ENCODE measurements around the gene ZNF514. TPM values are rescaled to one million over a fixed set of nuclear protein-coding genes. Genes with fewer than 3 reads are reported as not detected.
A peak's percentile ranks its signal among the peaks of the same experiment; 100 is the strongest.
"Not testable (repeated sequence)": the region's sequence is repeated elsewhere in the genome, so short reads cannot be mapped to it uniquely, and the experiment has no call there.

ZNF514 gene
- polyA plus RNA-seq, 4 donors = 3.8 to 18.9 (median 7.3) TPM

DNA sequence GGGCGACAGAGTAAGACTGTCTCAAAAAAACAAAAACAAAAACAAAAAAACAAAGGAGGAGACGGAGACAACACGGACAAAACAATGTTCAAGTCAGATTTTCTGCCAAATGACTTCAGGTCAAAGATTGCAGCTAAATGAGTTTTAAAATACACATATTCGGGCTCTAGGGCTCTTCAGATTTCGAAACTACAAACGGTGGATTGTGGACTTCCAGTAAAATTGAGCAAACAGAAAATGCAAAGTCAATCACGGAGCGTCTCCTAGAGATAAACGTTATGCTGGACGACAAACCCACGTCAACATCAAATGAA is 38.6 kb downstream of the ZNF514 start:
- FAIRE-seq (no peak), DNase-seq (peak in 1 of 2 donors; percentile 55)
- 0 to 2% (median 1%) methylated on average over 11 of the region's 11 CpGs for WGBS, 3 donors
- Histone ChIP-seq H3K9me3 (ENCODE audit: control insufficient read depth in 2 of 2, insufficient read depth in 1 of 2, low read depth in 1 of 2, low read length in 1 of 2) (no peaks in the 10 kb centered on the region), H3K4me1 (ENCODE audit: control insufficient read depth in 3 of 3, insufficient read depth in 2 of 3, low read depth in 1 of 3, low read length in 2 of 3) (peaks cover 0 to 7% (median 0%) of the 10 kb centered on the region in 3 donors), H3K27ac (ENCODE audit: low read depth in 1 of 3, low read length in 2 of 3) (peak overlapping the region; percentile 87 to 100 (median 90)), H3K36me3 (ENCODE audit: control insufficient read depth in 3 of 3, insufficient read depth in 2 of 3, low read depth in 1 of 3, low read length in 3 of 3) (peaks cover 0 to 2% (median 0%) of the 10 kb centered on the region in 3 donors), H3K4me3 (ENCODE audit: low read depth in 1 of 3, low read length in 3 of 3) (peak overlapping the region; percentile 87 to 98 (median 96)), H3K27me3 (ENCODE audit: control insufficient read depth in 3 of 3, insufficient read depth in 3 of 3, low read length in 3 of 3) (no peaks in the 10 kb centered on the region)

DNA sequence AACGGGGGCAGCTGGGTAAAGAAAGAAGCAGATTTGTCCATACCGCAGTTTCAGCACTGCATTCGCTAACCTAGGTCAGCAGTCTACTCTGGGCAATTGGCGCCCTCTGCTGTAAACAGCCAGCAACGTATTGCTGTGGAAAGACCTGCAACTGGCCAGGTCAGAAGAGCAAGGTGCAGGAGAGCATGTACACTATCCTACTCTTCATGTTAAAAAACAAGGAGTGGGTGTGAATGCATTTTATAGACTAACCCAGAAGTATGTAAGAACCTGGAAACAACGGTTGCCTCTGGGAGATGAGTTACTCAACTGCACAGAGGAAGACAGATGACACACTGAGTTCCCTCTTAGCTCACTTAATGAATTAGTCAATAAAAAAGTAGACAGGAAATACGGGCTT is 44.2 kb downstream of the ZNF514 start:
- Histone ChIP-seq H3K4me1 (ENCODE audit: control insufficient read depth in 3 of 3, insufficient read depth in 2 of 3, low read depth in 1 of 3, low read length in 2 of 3) (peaks cover 0 to 5% (median 0%) of the 10 kb centered on the region in 3 donors), H3K4me3 (ENCODE audit: low read depth in 1 of 3, low read length in 3 of 3) (no peak overlapping the region), H3K27me3 (ENCODE audit: control insufficient read depth in 3 of 3, insufficient read depth in 3 of 3, low read length in 3 of 3) (no peaks in the 10 kb centered on the region), H3K27ac (ENCODE audit: low read depth in 1 of 3, low read length in 2 of 3) (no peak overlapping the region), H3K36me3 (ENCODE audit: control insufficient read depth in 3 of 3, insufficient read depth in 2 of 3, low read depth in 1 of 3, low read length in 3 of 3) (peaks cover 3 to 21% (median 5%) of the 10 kb centered on the region in 3 donors), H3K9me3 (ENCODE audit: control insufficient read depth in 2 of 2, insufficient read depth in 1 of 2, low read depth in 1 of 2, low read length in 1 of 2) (no peaks in the 10 kb centered on the region)
- 7 to 12% (median 10%) methylated on average over 7 of the region's 7 CpGs for WGBS, 3 donors
- peak; percentile 81 to 82 for DNase-seq
- FAIRE-seq = no peak

DNA sequence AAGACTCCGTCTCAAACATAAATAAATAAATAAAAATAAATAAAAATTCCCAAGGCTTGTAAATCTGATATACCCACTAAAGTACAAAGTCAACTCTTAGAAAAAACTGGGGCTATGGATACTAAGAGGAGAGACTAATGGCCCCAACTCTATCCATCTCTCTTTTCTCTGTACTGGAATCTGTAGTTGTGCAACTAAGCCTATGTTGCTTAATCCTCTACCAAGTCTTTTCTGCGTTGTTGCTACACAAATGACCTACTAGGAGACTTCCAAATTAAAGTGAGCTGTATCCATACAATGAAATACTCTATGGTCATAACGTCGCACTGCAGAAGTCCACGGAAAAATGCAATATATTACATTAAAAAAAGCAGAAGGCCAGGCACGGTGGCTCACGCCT is 46.2 kb downstream of the ZNF514 start:
- 94 to 96% (median 96%) methylated on average over 7 of the region's 7 CpGs for WGBS, 3 donors

GRCh38 chr2:95110395-95110794 is 49.3 kb downstream of the ZNF514 start:
- FAIRE-seq = no peak
- no peaks in the 10 kb centered on the region for H3K9me3 ChIP-seq (ENCODE audit: control insufficient read depth in 2 of 2, insufficient read depth in 1 of 2, low read depth in 1 of 2, low read length in 1 of 2)
- no peaks in the 10 kb centered on the region for H3K4me1 ChIP-seq (ENCODE audit: control insufficient read depth in 3 of 3, insufficient read depth in 2 of 3, low read depth in 1 of 3, low read length in 2 of 3)
- peaks cover 15 to 41% (median 32%) of the 10 kb centered on the region in 3 donors for H3K36me3 ChIP-seq (ENCODE audit: control insufficient read depth in 3 of 3, insufficient read depth in 2 of 3, low read depth in 1 of 3, low read length in 3 of 3)
- no peak for DNase-seq
- H3K4me3 ChIP-seq (ENCODE audit: low read depth in 1 of 3, low read length in 3 of 3) = no peak overlapping the region
- no peaks in the 10 kb centered on the region for H3K27me3 ChIP-seq (ENCODE audit: control insufficient read depth in 3 of 3, insufficient read depth in 3 of 3, low read length in 3 of 3)
- H3K27ac ChIP-seq (ENCODE audit: low read depth in 1 of 3, low read length in 2 of 3) = no peak overlapping the region

More for the DNA sequence above, 46.2 kb downstream of the ZNF514 start:
- DNase-seq (no peak), FAIRE-seq (no peak)
- Histone ChIP-seq H3K27me3 (ENCODE audit: control insufficient read depth in 3 of 3, insufficient read depth in 3 of 3, low read length in 3 of 3) (no peaks in the 10 kb centered on the region), H3K36me3 (ENCODE audit: control insufficient read depth in 3 of 3, insufficient read depth in 2 of 3, low read depth in 1 of 3, low read length in 3 of 3) (peaks cover 9 to 22% (median 17%) of the 10 kb centered on the region in 3 donors), H3K27ac (ENCODE audit: low read depth in 1 of 3, low read length in 2 of 3) (no peak overlapping the region), H3K4me1 (ENCODE audit: control insufficient read depth in 3 of 3, insufficient read depth in 2 of 3, low read depth in 1 of 3, low read length in 2 of 3) (no peaks in the 10 kb centered on the region), H3K4me3 (ENCODE audit: low read depth in 1 of 3, low read length in 3 of 3) (no peak overlapping the region), H3K9me3 (ENCODE audit: control insufficient read depth in 2 of 2, insufficient read depth in 1 of 2, low read depth in 1 of 2, low read length in 1 of 2) (no peaks in the 10 kb centered on the region)

GRCh38 chr2:95109260-95109659 is 50.4 kb downstream of the ZNF514 start:
- DNase-seq (no peak), FAIRE-seq (no peak)
- Histone ChIP-seq H3K4me3 (ENCODE audit: low read depth in 1 of 3, low read length in 3 of 3) (no peak overlapping the region), H3K27me3 (ENCODE audit: control insufficient read depth in 3 of 3, insufficient read depth in 3 of 3, low read length in 3 of 3) (no peaks in the 10 kb centered on the region), H3K27ac (ENCODE audit: low read depth in 1 of 3, low read length in 2 of 3) (no peak overlapping the region), H3K36me3 (ENCODE audit: control insufficient read depth in 3 of 3, insufficient read depth in 2 of 3, low read depth in 1 of 3, low read length in 3 of 3) (peaks cover 20 to 46% (median 32%) of the 10 kb centered on the region in 3 donors), H3K9me3 (ENCODE audit: control insufficient read depth in 2 of 2, insufficient read depth in 1 of 2, low read depth in 1 of 2, low read length in 1 of 2) (no peaks in the 10 kb centered on the region), H3K4me1 (ENCODE audit: control insufficient read depth in 3 of 3, insufficient read depth in 2 of 3, low read depth in 1 of 3, low read length in 2 of 3) (no peaks in the 10 kb centered on the region)
- 84 to 89% (median 88%) methylated on average over 6 of the region's 6 CpGs for WGBS, 3 donors

DNA sequence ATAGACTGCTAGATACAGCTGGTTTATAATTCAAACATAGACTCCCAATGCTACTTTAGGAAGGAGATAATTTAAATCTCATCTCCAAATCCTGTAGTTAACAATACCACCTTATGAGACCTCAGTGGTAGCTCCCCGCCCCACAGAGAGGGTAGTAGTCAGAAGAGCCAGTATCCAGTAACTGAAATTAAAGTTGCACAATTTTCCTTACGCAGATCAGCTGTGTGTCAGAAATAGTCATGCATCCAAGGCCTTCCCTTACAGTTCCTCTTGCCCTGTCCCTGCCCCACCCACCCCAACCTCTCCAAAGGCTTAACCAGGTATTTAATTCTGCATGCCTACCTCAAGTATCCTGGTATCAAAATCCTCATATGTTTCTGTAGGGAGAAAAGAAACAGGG is 53.6 kb downstream of the ZNF514 start:
- Histone ChIP-seq H3K9me3 (ENCODE audit: control insufficient read depth in 2 of 2, insufficient read depth in 1 of 2, low read depth in 1 of 2, low read length in 1 of 2) (no peaks in the 10 kb centered on the region), H3K27me3 (ENCODE audit: control insufficient read depth in 3 of 3, insufficient read depth in 3 of 3, low read length in 3 of 3) (no peaks in the 10 kb centered on the region), H3K4me1 (ENCODE audit: control insufficient read depth in 3 of 3, insufficient read depth in 2 of 3, low read depth in 1 of 3, low read length in 2 of 3) (no peaks in the 10 kb centered on the region), H3K27ac (ENCODE audit: low read depth in 1 of 3, low read length in 2 of 3) (no peak overlapping the region), H3K36me3 (ENCODE audit: control insufficient read depth in 3 of 3, insufficient read depth in 2 of 3, low read depth in 1 of 3, low read length in 3 of 3) (peaks cover 17 to 53% (median 27%) of the 10 kb centered on the region in 3 donors), H3K4me3 (ENCODE audit: low read depth in 1 of 3, low read length in 3 of 3) (no peak overlapping the region)
- FAIRE-seq = no peak
- DNase-seq = no peak
- 90 to 98% (median 96%) methylated on average over 2 of the region's 2 CpGs for WGBS, 3 donors

DNA sequence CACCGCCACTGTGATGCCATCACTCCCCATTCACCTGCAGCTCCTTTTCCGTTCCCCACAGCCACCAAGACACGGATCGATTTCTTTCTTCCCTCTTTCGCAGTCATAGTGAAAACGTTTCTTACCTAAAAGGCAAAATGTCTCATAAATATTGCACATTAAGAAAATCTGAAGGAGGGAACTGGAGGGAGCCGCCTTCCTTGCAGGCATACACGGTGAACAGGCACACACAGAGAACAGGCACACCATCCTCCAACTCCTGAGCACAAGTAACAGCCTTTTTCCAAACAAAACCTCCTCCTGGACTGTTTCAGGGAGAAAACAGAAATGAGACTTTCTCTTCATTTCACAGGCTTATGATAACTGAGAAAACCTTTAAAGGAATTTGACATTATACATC is 55.0 kb downstream of the ZNF514 start:
- Histone ChIP-seq H3K4me1 (ENCODE audit: control insufficient read depth in 3 of 3, insufficient read depth in 2 of 3, low read depth in 1 of 3, low read length in 2 of 3) (no peaks in the 10 kb centered on the region), H3K27me3 (ENCODE audit: control insufficient read depth in 3 of 3, insufficient read depth in 3 of 3, low read length in 3 of 3) (no peaks in the 10 kb centered on the region), H3K27ac (ENCODE audit: low read depth in 1 of 3, low read length in 2 of 3) (no peak overlapping the region), H3K9me3 (ENCODE audit: control insufficient read depth in 2 of 2, insufficient read depth in 1 of 2, low read depth in 1 of 2, low read length in 1 of 2) (no peaks in the 10 kb centered on the region), H3K36me3 (ENCODE audit: control insufficient read depth in 3 of 3, insufficient read depth in 2 of 3, low read depth in 1 of 3, low read length in 3 of 3) (peaks cover 20 to 44% (median 31%) of the 10 kb centered on the region in 3 donors), H3K4me3 (ENCODE audit: low read depth in 1 of 3, low read length in 3 of 3) (no peak overlapping the region)
- 93 to 95% (median 95%) methylated on average over 8 of the region's 8 CpGs for WGBS, 3 donors
- no peak for DNase-seq
- FAIRE-seq = no peak

DNA sequence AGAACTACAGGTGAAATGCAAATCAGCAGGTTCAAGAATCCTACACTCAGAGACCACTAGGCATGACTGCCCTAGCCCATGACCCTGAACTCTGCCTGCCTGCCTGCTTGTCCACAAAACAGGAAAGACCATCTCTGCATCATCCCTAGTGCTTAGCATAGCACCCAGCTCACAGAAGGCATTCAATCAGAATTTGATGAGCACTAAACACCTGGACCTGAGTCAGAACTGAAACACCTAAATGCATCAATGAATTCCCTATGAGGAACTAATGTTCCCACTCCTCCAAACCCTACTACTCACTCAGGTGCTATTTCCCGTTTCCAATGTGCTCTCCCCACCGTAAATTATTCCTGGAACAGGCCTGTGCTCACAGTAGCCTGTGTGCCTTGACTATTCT is 59.7 kb downstream of the ZNF514 start:
- 90 to 98% (median 98%) methylated on average over 2 of the region's 2 CpGs for WGBS, 3 donors
- Histone ChIP-seq H3K9me3 (ENCODE audit: control insufficient read depth in 2 of 2, insufficient read depth in 1 of 2, low read depth in 1 of 2, low read length in 1 of 2) (no peaks in the 10 kb centered on the region), H3K36me3 (ENCODE audit: control insufficient read depth in 3 of 3, insufficient read depth in 2 of 3, low read depth in 1 of 3, low read length in 3 of 3) (peaks cover 10 to 22% (median 20%) of the 10 kb centered on the region in 3 donors), H3K27ac (ENCODE audit: low read depth in 1 of 3, low read length in 2 of 3) (no peak overlapping the region), H3K4me3 (ENCODE audit: low read depth in 1 of 3, low read length in 3 of 3) (no peak overlapping the region), H3K27me3 (ENCODE audit: control insufficient read depth in 3 of 3, insufficient read depth in 3 of 3, low read length in 3 of 3) (no peaks in the 10 kb centered on the region), H3K4me1 (ENCODE audit: control insufficient read depth in 3 of 3, insufficient read depth in 2 of 3, low read depth in 1 of 3, low read length in 2 of 3) (no peaks in the 10 kb centered on the region)
- no peak for DNase-seq
- no peak for FAIRE-seq

- not testable (repeated sequence) for DNase-seq
- peaks cover 5 to 19% (median 15%) of the 10 kb centered on the region in 3 donors for H3K36me3 ChIP-seq (ENCODE audit: control insufficient read depth in 3 of 3, insufficient read depth in 2 of 3, low read depth in 1 of 3, low read length in 3 of 3)
Observed at GRCh38 chr2:95098273-95098672, 61.4 kb downstream of the ZNF514 start.

More at GRCh38 chr2:95098273-95098672, 61.4 kb downstream of the ZNF514 start:
- H3K27ac ChIP-seq (ENCODE audit: low read depth in 1 of 3, low read length in 2 of 3); FAIRE-seq; H3K4me1 ChIP-seq (ENCODE audit: control insufficient read depth in 3 of 3, insufficient read depth in 2 of 3, low read depth in 1 of 3, low read length in 2 of 3); H3K27me3 ChIP-seq (ENCODE audit: control insufficient read depth in 3 of 3, insufficient read depth in 3 of 3, low read length in 3 of 3); H3K4me3 ChIP-seq (ENCODE audit: low read depth in 1 of 3, low read length in 3 of 3); H3K9me3 ChIP-seq (ENCODE audit: control insufficient read depth in 2 of 2, insufficient read depth in 1 of 2, low read depth in 1 of 2, low read length in 1 of 2): not testable (repeated sequence)
- WGBS, 3 donors = 97 to 100% (median 100%) methylated on average over 4 to 5 of the region's 5 CpGs

All from small intestine (tissue), 7 donors.